ENCODE results near the gene CD44. TPM values are rescaled to one million over a fixed set of nuclear protein-coding genes. Genes with fewer than 3 reads are reported as not detected.

Gene CD44
- total RNA-seq, 4 donors from 2014 or later, result 19.5 to 32.5 (median 29.2) TPM

- Histone ChIP-seq H3K4me1 (no peaks in the 10 kb centered on the region), H3K9me3 (no peaks in the 10 kb centered on the region)
- no peak for ATAC-seq
These were observed 75.3 kb downstream of the CD44 start for GRCh38 chr11:35214226-35214770.

GRCh38 chr11:35214792-35215193 lies 75.8 kb downstream of the CD44 start:
- no peaks in the 10 kb centered on the region for H3K4me1 ChIP-seq
- ATAC-seq (no peak), DNase-seq (no peak)
- peaks cover 0 to 6% of the 10 kb centered on the region in 2 donors for H3K36me3 ChIP-seq
- H3K27me3 ChIP-seq, result no peaks in the 10 kb centered on the region
- no peaks in the 10 kb centered on the region for H3K9me3 ChIP-seq
- no peak overlapping the region for H3K4me3 ChIP-seq
- intact Hi-C loops (cut with DNase I; ENCODE audit: low total_unique reads), result no loop called here
- no peak overlapping the region for H3K27ac ChIP-seq
- in situ Hi-C loops (cut with MboI; ENCODE audit: low sequenced_read_pairs in 4 of 4), result loop anchor here in 1 of 4 donors (10.0 kb wide), 1 partner anchor 60 kb away; no protein-coding TSS in a partner anchor
- no peak for TF ChIP-seq CTCF (IDR thresholded peaks at IDR 0.05 in 4 of 5, conservative IDR thresholded peaks at IDR 0.05 in 1 of 5)
- no peak for TF ChIP-seq POLR2A (IDR thresholded peaks at IDR 0.05)

More at GRCh38 chr11:35214226-35214770, 75.3 kb downstream of the CD44 start:
- intact Hi-C loops (cut with DNase I; ENCODE audit: low total_unique reads), result no loop called here
- no peaks in the 10 kb centered on the region for H3K27me3 ChIP-seq
- TF ChIP-seq POLR2A (IDR thresholded peaks at IDR 0.05) (no peak), CTCF (IDR thresholded peaks at IDR 0.05 in 4 of 5, conservative IDR thresholded peaks at IDR 0.05 in 1 of 5) (no peak)
- H3K27ac ChIP-seq, result no peak overlapping the region
- in situ Hi-C loops (cut with MboI; ENCODE audit: low sequenced_read_pairs in 4 of 4), result loop anchor here in 1 of 4 donors (10.0 kb wide), 1 partner anchor 59 kb away; no protein-coding TSS in a partner anchor
- peaks cover 0 to 1% of the 10 kb centered on the region in 2 donors for H3K36me3 ChIP-seq
- no peak overlapping the region for H3K4me3 ChIP-seq
- no peak for DNase-seq

GRCh38 chr11:35215945-35216344 lies 77.0 kb downstream of the CD44 start:
- Histone ChIP-seq H3K36me3 (peaks cover 0 to 8% of the 10 kb centered on the region in 2 donors), H3K4me1 (no peaks in the 10 kb centered on the region), H3K4me3 (no peak overlapping the region), H3K9me3 (no peaks in the 10 kb centered on the region), H3K27me3 (no peaks in the 10 kb centered on the region), H3K27ac (no peak overlapping the region)
- DNase-seq, result no peak
- no peak for ATAC-seq
- in situ Hi-C loops (cut with MboI; ENCODE audit: low sequenced_read_pairs in 4 of 4) (loop anchor here in 1 of 4 donors (10.0 kb wide), 1 partner anchor 61 kb away; no protein-coding TSS in a partner anchor), intact Hi-C loops (cut with DNase I; ENCODE audit: low total_unique reads) (no loop called here)
- no peak for TF ChIP-seq CTCF (IDR thresholded peaks at IDR 0.05 in 4 of 5, conservative IDR thresholded peaks at IDR 0.05 in 1 of 5)
- no peak for TF ChIP-seq POLR2A (IDR thresholded peaks at IDR 0.05)

- Histone ChIP-seq H3K27me3 (no peaks in the 10 kb centered on the region), H3K27ac (no peak overlapping the region), H3K9me3 (no peaks in the 10 kb centered on the region), H3K36me3 (peaks cover 0 to 17% of the 10 kb centered on the region in 2 donors), H3K4me3 (no peak overlapping the region), H3K4me1 (no peaks in the 10 kb centered on the region)
- intact Hi-C loops (cut with DNase I; ENCODE audit: low total_unique reads) (no loop called here), in situ Hi-C loops (cut with MboI; ENCODE audit: low sequenced_read_pairs in 4 of 4) (loop anchor here in 1 of 4 donors (10.0 kb wide), 1 partner anchor 62 kb away; no protein-coding TSS in a partner anchor)
- DNase-seq, result no peak
- no peak for TF ChIP-seq POLR2A (IDR thresholded peaks at IDR 0.05)
- no peak for TF ChIP-seq CTCF (IDR thresholded peaks at IDR 0.05 in 4 of 5, conservative IDR thresholded peaks at IDR 0.05 in 1 of 5)
- no peak for ATAC-seq
These were observed 78.1 kb downstream of the CD44 start for GRCh38 chr11:35216962-35217678.

All from gastrocnemius medialis (tissue), 4 donors.